Activated B cell treated with CpG ODN at 0.5 μM for 24 hours (primary cell): Measurements from ENCODE around the gene RIMBP2. TPM values are rescaled to one million over a fixed set of nuclear protein-coding genes. Genes with fewer than 3 reads are reported as not detected.

Source experiments
- ATAC-seq: fragments of 200-7000 bp; cut with Tn5 transposase; one replicate; pipeline ENCODE4 v1.10.0; 2021; ENCODE audit warnings: low read depth, mild to moderate bottlenecking, moderate library complexity
- CTCF ChIA-PET: fragments of 350-600 bp; sonication (Branson Sonifier 250); formaldehyde crosslinking; loops from one replicate; lab custom pipeline; 2021; ENCODE audit warnings: antibody characterized with exemption; lab: Charles Lee
- POLR2A ChIA-PET: fragments of 350-600 bp; sonication (Branson Sonifier 250); formaldehyde crosslinking; loops from one replicate; lab custom pipeline; 2021; ENCODE audit warnings: antibody characterized with exemption; lab: Charles Lee
- DNase-seq: peaks from one replicate; pipeline ENCODE4 v3.0.0; 2022
- H3K27ac Mint-ChIP-seq: one replicate; pipeline ENCODE4 v1.8.0; 2020; ENCODE audit warnings: mixed read lengths
- H3K27me3 Mint-ChIP-seq: one replicate; pipeline ENCODE4 v1.8.0; 2021; ENCODE audit warnings: mixed read lengths
- H3K36me3 Mint-ChIP-seq: one replicate; pipeline ENCODE4 v1.8.0; 2021; ENCODE audit warnings: low read depth, mixed read lengths
- H3K4me1 Mint-ChIP-seq: one replicate; pipeline ENCODE4 v1.8.0; 2021; ENCODE audit warnings: mixed read lengths
- H3K4me3 Mint-ChIP-seq: one replicate; pipeline ENCODE4 v1.8.0; 2020; ENCODE audit warnings: mild to moderate bottlenecking, mixed read lengths
- H3K9me3 Mint-ChIP-seq: one replicate; pipeline ENCODE4 v1.8.0; 2020; ENCODE audit warnings: mixed read lengths
- intact Hi-C: fragments of 100-400 bp; cut with micrococcal nuclease; formaldehyde crosslinking; loops from one replicate; pipeline ENCODE4 v1.15.1; 2024
- total RNA-seq: library from RNA; stranded (reverse); gene quantifications from 2 replicates; pipeline ENCODE4 v1.2.3, GENCODE V29; 2022
- TF ChIP-seq, protein P1 (sequence below): fragments of 200-600 bp; IDR thresholded peaks from one replicate; pipeline ENCODE4 v1.8.0; 2022; ENCODE audit warnings: antibody characterized with exemption, mild to moderate bottlenecking

RIMBP2 gene
- total RNA-seq, 1 donor from 2014 or later: not detected

DNA sequence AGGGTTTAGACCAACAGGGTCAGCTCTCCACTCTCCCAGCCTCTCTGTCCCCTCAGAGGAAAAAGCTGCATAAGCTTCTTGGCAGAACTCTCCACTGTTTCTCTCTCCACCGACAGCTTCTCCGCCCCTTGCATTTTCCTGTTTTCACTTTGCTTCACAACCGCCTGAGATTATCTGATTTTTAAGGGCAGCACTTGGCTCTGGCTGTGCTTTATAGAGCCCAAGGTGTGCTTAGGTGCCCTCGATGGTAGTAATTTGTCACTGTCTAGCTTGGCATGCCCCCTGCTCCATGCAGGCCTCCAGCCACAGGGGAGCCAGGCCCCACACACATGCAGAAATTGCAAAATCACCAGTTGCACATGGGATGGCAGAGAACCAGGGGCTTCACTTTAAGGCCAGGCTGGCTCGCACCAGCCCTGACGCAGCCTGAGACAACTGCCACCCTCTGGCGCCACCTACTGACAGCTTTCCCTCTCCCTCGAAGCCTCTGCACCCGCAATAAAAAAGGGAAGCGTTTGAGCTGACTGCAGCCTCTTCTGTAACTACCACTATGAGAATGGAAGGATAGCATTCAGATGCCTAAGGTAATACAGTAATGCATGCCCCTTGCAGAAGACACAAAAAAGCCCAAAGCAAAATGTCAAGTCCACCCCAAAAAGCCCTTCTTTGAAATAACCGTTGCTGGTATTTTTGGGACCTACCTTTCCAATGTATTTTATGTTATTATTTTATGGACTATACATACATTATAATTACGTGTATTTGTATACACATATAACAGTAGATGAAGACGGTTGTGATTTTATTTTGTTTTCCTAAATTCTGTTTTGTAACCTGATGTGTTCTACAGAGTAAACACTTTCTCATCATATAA lies 32.0 kb upstream of the RIMBP2 start:
- POLR2A ChIA-PET: no interaction called here
- intact Hi-C loops: loop anchor here (5.0 kb wide), 1 partner anchor 701 kb away; no protein-coding TSS in a partner anchor

DNA sequence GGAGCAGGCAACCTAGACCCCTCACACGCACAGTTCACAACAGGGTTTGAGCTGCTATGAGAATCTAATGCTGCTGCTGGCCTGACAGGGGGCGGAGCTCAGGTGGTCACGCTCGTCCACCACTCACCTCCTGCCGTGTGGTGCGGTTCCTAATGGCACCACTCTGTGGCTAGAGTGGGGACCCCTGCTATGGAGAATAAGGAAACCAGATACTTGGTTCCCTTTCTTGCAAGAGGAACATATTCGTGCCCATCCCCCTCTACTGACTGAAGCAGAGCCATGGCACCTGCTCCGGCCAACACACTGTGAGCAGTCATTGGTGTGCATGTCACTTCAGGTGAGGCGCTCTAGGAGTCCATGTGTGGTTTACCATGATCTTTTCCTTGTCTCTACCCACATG lies 30.4 kb upstream of the RIMBP2 start:
- H3K4me3 Mint-ChIP-seq: no peak overlapping the region
- POLR2A ChIA-PET: no interaction called here
- no peaks in the 10 kb centered on the region for H3K36me3 Mint-ChIP-seq
- H3K27ac Mint-ChIP-seq: no peak overlapping the region
- TF ChIP-seq, protein P1, sequence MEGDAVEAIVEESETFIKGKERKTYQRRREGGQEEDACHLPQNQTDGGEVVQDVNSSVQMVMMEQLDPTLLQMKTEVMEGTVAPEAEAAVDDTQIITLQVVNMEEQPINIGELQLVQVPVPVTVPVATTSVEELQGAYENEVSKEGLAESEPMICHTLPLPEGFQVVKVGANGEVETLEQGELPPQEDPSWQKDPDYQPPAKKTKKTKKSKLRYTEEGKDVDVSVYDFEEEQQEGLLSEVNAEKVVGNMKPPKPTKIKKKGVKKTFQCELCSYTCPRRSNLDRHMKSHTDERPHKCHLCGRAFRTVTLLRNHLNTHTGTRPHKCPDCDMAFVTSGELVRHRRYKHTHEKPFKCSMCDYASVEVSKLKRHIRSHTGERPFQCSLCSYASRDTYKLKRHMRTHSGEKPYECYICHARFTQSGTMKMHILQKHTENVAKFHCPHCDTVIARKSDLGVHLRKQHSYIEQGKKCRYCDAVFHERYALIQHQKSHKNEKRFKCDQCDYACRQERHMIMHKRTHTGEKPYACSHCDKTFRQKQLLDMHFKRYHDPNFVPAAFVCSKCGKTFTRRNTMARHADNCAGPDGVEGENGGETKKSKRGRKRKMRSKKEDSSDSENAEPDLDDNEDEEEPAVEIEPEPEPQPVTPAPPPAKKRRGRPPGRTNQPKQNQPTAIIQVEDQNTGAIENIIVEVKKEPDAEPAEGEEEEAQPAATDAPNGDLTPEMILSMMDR: no peak
- ATAC-seq (no peak), DNase-seq (no peak)
- H3K9me3 Mint-ChIP-seq: peaks cover 5% of the 10 kb centered on the region
- peaks cover 7% of the 10 kb centered on the region for H3K27me3 Mint-ChIP-seq
- peaks cover 7% of the 10 kb centered on the region for H3K4me1 Mint-ChIP-seq
- CTCF ChIA-PET: no interaction called here
- intact Hi-C loops: loop anchor here (5.0 kb wide), 1 partner anchor 699 kb away; no protein-coding TSS in a partner anchor

More for the DNA sequence above, 32.0 kb upstream of the RIMBP2 start:
- TF ChIP-seq, protein P1: no peak
- ATAC-seq: peak; percentile 47
- H3K4me1 Mint-ChIP-seq: peaks cover 11% of the 10 kb centered on the region
- DNase-seq: peak; percentile 40
- no peak overlapping the region for H3K4me3 Mint-ChIP-seq
- no peaks in the 10 kb centered on the region for H3K36me3 Mint-ChIP-seq
- H3K27me3 Mint-ChIP-seq: peaks cover 7% of the 10 kb centered on the region
- peaks cover 5% of the 10 kb centered on the region for H3K9me3 Mint-ChIP-seq
- no peak overlapping the region for H3K27ac Mint-ChIP-seq
- CTCF ChIA-PET: interaction anchor here (0.7 to 1.1 kb wide), 3 partner anchors 28 to 716 kb away, joined by 3 read pairs; no protein-coding TSS in a partner anchor

DNA sequence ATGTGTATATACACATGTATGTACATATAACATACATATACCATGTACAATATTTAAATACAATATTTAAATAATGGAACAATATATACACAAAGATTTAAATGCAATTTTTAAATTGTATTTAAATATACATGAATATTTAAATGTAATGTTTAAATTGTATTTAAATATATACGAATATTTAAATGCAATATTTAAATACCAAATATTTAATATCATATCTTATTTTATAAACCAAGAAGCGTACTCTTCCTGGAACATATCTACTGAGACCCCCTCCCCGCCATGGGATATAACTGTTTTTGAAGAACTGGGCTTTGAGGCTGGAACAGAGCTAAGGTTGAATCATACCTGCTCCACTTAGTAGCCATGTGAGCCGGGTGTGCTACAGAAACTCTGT lies 29.8 kb upstream of the RIMBP2 start:
- H3K4me3 Mint-ChIP-seq: no peak overlapping the region
- H3K4me1 Mint-ChIP-seq: peaks cover 3% of the 10 kb centered on the region
- no peaks in the 10 kb centered on the region for H3K36me3 Mint-ChIP-seq
- H3K27me3 Mint-ChIP-seq: peaks cover 7% of the 10 kb centered on the region
- no peak overlapping the region for H3K27ac Mint-ChIP-seq
- H3K9me3 Mint-ChIP-seq: peaks cover 5% of the 10 kb centered on the region
- intact Hi-C loops: loop anchor here (5.0 kb wide), 1 partner anchor 699 kb away; no protein-coding TSS in a partner anchor
- TF ChIP-seq, protein P1: no peak
- POLR2A ChIA-PET: no interaction called here
- ATAC-seq (no peak), DNase-seq (no peak)
- CTCF ChIA-PET: no interaction called here

DNA sequence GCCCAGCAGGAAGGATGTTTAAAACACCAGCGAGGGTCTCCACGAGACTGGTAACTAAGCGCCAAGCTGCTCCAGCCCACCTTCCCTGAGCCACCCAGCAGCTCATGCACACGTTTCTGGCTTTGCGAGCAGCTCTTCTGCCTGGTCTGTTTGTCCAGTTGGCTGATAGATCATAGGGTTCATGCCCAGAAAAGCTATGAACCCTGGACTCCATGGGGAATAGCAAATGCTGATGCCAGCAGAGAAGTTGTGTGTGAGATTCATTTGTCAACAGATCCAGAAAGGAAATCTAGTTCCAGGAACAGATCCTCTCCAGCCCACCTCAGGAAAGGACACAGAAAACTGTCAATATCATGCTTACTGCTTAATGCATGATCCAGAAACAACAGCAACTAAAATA lies 28.2 kb upstream of the RIMBP2 start:
- ChIA-PET CTCF (no interaction called here), POLR2A (no interaction called here)
- TF ChIP-seq, protein P1: no peak
- DNase-seq: no peak
- intact Hi-C loops: no loop called here
- Mint-ChIP-seq H3K27me3 (peaks cover 7% of the 10 kb centered on the region), H3K4me1 (peaks cover 3% of the 10 kb centered on the region), H3K36me3 (no peaks in the 10 kb centered on the region), H3K27ac (no peak overlapping the region), H3K9me3 (peaks cover 5% of the 10 kb centered on the region), H3K4me3 (no peak overlapping the region)
- no peak for ATAC-seq

DNA sequence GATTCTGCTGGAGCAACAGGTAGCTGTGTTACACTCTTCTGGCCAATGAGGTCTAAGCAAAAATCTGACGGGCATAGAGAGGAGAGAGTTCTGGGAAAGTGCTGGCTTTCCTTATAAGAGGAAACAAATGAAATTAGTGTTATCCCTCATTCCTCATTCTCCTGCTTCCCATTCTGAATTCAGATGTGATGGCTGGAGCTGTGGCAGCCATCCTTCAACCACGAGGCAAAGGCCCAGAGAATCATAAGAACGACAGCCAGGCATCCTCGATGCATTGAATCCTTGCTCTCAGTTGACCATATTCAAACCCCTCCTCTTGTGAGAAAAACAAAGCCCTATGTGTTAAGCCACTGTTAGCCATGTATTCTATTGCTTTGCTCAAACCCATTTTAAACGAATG lies 27.5 kb upstream of the RIMBP2 start:
- no peak overlapping the region for H3K4me3 Mint-ChIP-seq
- ChIA-PET CTCF (no interaction called here), POLR2A (no interaction called here)
- H3K27ac Mint-ChIP-seq: no peak overlapping the region
- TF ChIP-seq, protein P1: no peak
- H3K4me1 Mint-ChIP-seq: peaks cover 3% of the 10 kb centered on the region
- peaks cover 7% of the 10 kb centered on the region for H3K27me3 Mint-ChIP-seq
- DNase-seq (no peak), ATAC-seq (no peak)
- H3K36me3 Mint-ChIP-seq: no peaks in the 10 kb centered on the region
- intact Hi-C loops: no loop called here
- H3K9me3 Mint-ChIP-seq: peaks cover 5% of the 10 kb centered on the region
